ENCODE measurements around the gene RTN4RL2.

- TF ChIP-seq CTCF (IDR thresholded peaks at IDR 0.05): no peak
- no peak for TF ChIP-seq POLR2A (IDR thresholded peaks at IDR 0.05)
- no peak for TF ChIP-seq POLR2AphosphoS5 (IDR thresholded peaks at IDR 0.05; ENCODE audit: insufficient read depth in 1 of 2, low read depth in 1 of 2)
These were observed 35.9 kb downstream of the RTN4RL2 start for GRCh38 chr11:57496109-57496820.
